Ishikawa (cell line): ENCODE measurements around the gene MAPKAPK5.

Experiments
- CEBPB ChIP-seq: IDR thresholded peaks from 2 replicates; pipeline ENCODE4 v1.6.1; 2012
- EP300 ChIP-seq: IDR thresholded peaks from 2 replicates; pipeline ENCODE4 v1.6.1; 2012; ENCODE audit warnings: borderline replicate concordance
- TAF1 ChIP-seq: IDR thresholded peaks from 2 replicates; pipeline ENCODE4 v1.6.1; 2012; ENCODE audit warnings: low read depth, mild to moderate bottlenecking
- TF ChIP-seq, protein P1 (sequence below): IDR thresholded peaks from 2 replicates; pipeline ENCODE4 v1.6.1; 2012

- TF ChIP-seq, protein P1, sequence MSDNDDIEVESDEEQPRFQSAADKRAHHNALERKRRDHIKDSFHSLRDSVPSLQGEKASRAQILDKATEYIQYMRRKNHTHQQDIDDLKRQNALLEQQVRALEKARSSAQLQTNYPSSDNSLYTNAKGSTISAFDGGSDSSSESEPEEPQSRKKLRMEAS = no peak
- TF ChIP-seq CEBPB (no peak), TAF1 (no peak), EP300 (no peak)
Measured at GRCh38 chr12:111870216-111870615, 28.2 kb downstream of the MAPKAPK5 start.
